ENCODE data around the gene KIAA1671.

GRCh38 chr22:25013607-25014006 lies 61.1 kb downstream of the KIAA1671 start:
- TF ChIP-seq GATA2 (IDR thresholded peaks at IDR 0.05; ENCODE audit: low read depth, low read length) (no peak), GATA3 (IDR thresholded peaks at IDR 0.05; ENCODE audit: low read depth, low read length) (no peak)
